ENCODE data around the gene LONP2. TPM values are rescaled to one million over a fixed set of nuclear protein-coding genes. Genes with fewer than 3 reads are reported as not detected.

LONP2 gene
- 52.1 and 60.9 TPM in 2 replicates for total RNA-seq

GRCh38 chr16:48244080-48244862, at the start of gene LONP2:
TSS of gene LONP2 (plus strand) at chr16:48244300. CDS start at chr16:48244389, 89 bp downstream.

GRCh38 chr16:48247311-48247710, 3.2 kb downstream of the LONP2 start, which contains the start of gene ABCC11:
TSS of gene ABCC11 (minus strand) at chr16:48247539. CDS start at chr16:48231921, 15,618 bp downstream.

GRCh38 chr16:48385253-48386150, 141.4 kb downstream of the LONP2 start, which contains the start of gene SIAH1:
TSS of gene SIAH1 (minus strand) at chr16:48385413. CDS start at chr16:48362428, 22,985 bp downstream.

Other genes with a start within 250 kb of the LONP2 start
- not detected in 2 replicates for gene ABCC12, start 88.3 kb upstream of the LONP2 start, total RNA-seq
- under 0.01 TPM in 2 replicates for gene ABCC11, start 3.2 kb downstream of the LONP2 start, total RNA-seq
- 33.5 and 33.6 TPM in 2 replicates for gene SIAH1, start 141.1 kb downstream of the LONP2 start, total RNA-seq

Data from smooth muscle cell of bladder (primary cell).